Esophagus squamous epithelium (tissue), 4 donors: ENCODE results near the gene XRCC3.

Experiments
- POLR2A ChIP-seq, 4 donors: fragments of 450-650 bp; IDR thresholded peaks; one replicate each; pipeline ENCODE4 v1.6.1; 2017; ENCODE audit warnings: antibody characterized with exemption in 4 of 4, mild to moderate bottlenecking in 4 of 4, moderate library complexity in 3 of 4
- TF ChIP-seq, protein P1 (sequence below), 6 experiments: fragments of 450-650 bp in 4 of 6; fragments of 200-600 bp in 2 of 6; sonication (generic) in 2 of 6; IDR thresholded peaks; one replicate each; pipeline ENCODE4 v1.5.1; 2016 to 2019; ENCODE audit warnings: antibody characterized with exemption in 6 of 6, mild to moderate bottlenecking in 4 of 6, moderate library complexity in 4 of 6

GRCh38 chr14:103705504-103706284, 9.6 kb downstream of the XRCC3 start:
- TF ChIP-seq, protein P1, sequence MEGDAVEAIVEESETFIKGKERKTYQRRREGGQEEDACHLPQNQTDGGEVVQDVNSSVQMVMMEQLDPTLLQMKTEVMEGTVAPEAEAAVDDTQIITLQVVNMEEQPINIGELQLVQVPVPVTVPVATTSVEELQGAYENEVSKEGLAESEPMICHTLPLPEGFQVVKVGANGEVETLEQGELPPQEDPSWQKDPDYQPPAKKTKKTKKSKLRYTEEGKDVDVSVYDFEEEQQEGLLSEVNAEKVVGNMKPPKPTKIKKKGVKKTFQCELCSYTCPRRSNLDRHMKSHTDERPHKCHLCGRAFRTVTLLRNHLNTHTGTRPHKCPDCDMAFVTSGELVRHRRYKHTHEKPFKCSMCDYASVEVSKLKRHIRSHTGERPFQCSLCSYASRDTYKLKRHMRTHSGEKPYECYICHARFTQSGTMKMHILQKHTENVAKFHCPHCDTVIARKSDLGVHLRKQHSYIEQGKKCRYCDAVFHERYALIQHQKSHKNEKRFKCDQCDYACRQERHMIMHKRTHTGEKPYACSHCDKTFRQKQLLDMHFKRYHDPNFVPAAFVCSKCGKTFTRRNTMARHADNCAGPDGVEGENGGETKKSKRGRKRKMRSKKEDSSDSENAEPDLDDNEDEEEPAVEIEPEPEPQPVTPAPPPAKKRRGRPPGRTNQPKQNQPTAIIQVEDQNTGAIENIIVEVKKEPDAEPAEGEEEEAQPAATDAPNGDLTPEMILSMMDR (IDR thresholded peaks at IDR 0.05): no peak
- TF ChIP-seq POLR2A (IDR thresholded peaks at IDR 0.05): no peak
